HG02642 (cell line): ENCODE measurements around the gene DIAPH2.

Experiments used
- ATAC-seq: cut with Tn5 transposase; IDR thresholded peaks from one replicate; pipeline ENCODE4 v1.9.1; 2021; ENCODE audit warnings: mild to moderate bottlenecking; ENCODE audit not compliant: unreplicated experiment, poor library complexity

Gene DIAPH2

DNA sequence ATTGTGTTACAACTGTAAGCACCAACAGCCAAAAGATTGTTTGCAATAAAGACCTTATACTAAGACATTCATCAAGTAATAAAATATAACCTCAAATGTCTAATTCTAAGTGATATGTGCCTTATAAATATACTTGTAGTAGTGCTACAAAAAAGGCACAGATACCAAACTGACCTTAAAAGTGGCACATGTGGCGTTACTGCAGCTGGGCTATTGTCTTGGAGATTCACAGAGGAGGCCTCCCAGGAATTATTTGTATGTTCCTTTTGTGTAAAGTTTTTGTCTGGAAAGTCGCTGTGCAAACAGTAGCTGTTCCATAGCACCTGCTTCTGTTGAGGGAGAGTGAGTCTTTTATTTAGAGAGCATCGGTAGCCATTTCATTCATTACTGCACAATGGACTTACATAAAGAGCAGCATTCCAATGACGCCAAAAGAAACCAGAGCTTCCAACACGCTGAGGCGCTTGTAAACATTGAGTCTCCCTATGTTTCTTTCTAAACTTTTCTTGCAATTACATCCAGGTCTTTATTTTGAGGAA is 342.8 kb downstream of the DIAPH2 start:
- no peak for ATAC-seq

DNA sequence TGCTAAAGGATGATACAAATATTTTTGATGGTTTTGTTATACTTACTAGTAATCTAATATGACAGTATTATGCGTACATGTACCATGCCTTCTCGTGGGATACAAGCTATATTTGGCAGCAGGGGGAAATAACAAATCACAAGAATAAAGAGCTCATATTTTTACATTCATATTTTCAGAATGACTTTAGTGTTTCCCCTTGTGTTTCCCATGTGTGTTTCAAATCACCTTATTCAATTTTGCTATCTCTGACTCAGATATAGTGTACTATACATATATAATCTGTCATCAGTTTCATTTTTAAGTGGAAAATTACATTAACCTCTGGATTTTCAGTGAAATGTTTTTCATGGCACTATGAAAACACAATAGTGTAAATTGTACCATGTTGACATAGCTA is 345.8 kb downstream of the DIAPH2 start:
- no peak for ATAC-seq

DNA sequence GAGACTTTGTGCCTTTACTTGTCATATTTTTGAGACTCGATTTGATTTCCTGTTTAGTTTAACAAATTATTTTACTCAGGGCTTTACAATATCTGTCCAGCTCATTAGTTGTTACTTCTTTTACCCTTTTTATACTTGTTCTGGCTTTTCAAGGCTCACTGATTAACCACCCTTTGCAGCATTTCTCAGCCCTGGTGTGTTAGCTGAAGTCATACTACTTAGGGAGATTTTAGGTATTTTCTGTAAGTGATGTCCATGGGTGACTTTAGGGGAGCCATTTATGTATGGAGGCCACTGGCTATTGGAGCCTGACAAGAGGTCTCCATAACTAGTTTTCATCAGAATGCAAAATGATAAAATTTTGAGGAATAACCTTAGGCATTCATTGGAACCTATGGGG is 346.3 kb downstream of the DIAPH2 start:
- no peak for ATAC-seq

DNA sequence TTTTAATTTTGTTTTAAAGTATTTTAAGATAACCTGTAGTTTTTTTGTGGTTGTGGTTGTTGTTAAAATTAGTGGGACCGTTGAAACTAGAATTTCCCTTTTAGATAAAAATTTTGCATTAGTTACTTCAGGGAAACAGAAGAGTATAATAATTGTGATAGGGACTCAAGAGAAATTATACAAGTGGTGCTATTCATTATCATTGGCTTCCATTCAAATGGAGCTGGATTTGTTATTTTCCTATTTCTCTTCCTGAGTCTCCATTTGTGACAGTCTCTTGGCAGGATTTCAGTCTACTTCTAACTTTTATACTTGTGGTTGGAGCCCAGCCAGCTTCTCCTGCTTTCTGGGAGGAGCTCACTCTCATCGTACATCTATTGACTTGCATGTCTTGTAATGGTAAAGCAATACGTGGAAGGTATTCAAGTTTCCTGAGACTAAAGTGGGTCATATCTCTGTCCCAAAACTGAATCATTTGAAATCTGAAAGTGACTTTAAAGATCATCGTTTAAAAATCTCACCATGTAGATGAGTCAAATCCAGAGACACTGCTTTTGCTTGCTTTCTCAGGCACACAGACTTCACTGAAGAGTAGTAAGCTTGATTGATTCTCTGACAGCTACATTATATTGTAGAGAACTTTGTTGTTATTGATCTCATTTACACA is 354.9 kb downstream of the DIAPH2 start:
- peak; percentile 94 for ATAC-seq

DNA sequence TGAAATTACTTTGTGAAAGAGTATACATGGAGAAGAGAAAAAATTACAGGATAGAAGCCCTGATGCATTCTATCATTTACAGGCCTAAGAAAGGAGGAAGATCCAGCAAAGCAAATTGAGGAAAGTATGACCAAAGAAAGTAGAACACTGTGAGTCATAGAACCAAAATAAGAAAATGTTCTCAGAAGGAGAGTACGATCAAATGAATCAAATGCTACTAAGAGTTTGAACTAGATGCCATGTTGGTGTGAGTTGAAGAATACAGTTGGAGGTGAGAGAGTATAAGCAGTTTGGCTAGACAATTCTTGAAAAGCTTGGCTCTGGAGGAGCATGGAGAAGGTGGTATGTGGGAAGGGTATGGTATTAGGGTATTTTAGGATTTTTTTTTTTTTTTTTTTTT is 360.8 kb downstream of the DIAPH2 start:
- no peak for ATAC-seq

DNA sequence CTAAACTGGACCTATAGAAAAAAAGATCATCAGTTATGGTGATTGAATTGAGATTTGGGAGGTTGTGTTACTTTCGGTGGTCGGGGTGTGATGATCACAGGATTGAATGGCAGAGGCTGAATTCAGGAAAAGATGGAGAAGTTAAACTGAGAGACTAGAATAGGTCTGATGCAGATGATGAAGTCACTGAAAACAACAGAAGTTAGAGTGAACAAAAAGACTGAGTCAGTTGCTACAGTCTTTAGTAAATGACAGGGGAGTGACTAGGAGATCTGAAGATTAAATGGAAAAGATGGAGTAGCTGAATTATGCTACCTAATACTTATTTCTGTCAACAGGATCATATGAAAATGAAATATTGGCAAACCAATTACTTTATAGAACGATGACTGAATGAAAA is 362.2 kb downstream of the DIAPH2 start:
- no peak for ATAC-seq

DNA sequence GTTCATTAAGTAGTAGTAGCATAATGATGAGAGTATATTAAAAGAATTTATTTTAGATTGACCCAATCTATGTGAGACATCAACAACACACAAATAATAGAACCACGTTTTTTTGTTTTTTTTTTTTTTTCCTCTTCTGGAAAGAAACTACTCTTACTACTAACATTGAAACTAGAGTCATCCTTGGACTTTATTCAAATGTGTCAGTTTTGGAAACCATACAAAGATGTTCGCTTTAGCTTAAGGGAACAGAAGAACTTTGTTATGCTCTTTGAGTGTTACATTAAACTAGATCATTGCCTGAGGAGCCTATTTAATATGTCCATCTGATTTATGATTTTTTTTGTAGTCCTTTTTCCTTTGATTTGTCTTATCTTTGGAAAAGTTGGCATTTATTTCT is 365.8 kb downstream of the DIAPH2 start:
- ATAC-seq = no peak

DNA sequence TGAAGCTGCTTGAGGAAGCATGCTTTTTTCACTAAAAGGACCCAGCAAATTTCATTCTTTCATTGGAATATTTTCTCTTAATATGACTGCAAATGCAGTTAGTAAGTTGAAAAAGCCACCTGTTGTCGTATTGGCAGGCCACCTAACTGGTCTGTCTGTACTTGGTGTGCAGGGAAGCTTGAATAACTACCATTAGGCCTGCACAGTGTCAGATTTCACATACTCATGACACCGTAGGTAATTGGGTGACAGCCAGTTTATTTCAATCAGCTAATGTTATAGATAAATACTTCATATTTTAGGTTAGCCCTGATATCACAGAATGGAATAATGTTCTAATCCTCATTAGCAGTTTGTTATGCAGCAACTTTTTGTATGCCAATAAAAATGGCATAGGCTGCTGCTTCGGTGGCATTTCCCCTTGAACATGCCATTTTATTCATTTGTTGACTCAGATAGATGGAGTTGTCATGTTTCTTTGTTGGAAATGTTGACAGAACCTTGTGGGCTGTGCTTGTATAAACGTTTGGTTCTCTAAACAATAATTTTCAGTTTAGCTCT is 372.8 kb downstream of the DIAPH2 start:
- no peak for ATAC-seq

DNA sequence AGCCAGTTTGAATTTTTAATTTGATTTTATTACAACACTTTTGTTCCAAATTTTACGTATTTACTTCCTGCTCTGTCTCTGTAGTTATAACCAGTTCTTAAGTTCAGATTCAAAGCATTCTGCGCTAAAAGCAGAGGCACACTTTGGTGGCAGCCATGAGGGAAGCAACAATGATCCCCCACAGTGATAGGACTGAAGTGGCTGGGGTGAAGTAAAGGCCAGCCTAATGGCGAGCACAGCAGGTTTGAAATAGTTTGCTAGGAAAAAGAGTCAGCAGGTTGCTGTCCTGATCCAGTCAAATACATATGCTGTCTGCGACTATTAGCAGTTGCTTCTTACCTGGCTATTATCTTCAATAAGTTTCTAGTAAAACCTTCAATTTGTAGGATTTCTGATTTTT is 375.4 kb downstream of the DIAPH2 start:
- ATAC-seq = no peak

DNA sequence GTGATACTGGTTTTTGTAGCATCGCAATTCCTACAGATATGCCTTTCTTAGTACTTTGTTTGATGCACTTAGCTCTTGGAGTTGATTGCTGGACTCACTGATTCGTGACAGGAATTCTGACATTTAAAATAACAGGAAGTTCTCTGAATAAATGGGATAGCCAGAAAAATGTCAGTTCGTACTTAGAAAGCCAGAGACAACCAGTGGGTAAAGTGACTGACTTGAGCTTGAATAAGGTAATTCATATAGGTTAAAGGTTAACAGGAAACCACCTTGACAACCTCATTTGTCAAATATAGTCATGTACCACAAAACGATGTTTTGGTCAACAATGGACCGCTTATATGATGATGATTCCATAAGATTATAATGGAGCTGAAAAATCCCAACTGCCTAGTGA is 380.4 kb downstream of the DIAPH2 start:
- no peak for ATAC-seq

DNA sequence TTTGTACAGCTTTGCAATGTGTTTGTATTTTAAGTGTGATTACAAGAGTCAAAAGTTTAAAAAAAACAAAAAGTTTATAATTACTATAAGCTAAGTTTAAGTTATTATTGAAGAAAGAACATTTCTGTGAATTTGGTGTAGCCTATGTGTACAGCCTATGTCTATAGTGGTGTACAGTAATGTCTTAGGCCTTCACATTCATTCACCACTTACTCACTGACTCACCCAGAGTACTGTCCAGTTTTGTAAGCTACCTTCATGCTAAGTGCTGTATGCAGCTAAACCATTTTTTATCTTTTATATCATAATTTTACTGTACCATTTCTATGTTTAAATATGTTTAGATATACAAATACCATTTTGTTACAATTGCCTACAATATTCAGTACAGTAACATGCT is 381.3 kb downstream of the DIAPH2 start:
- ATAC-seq = no peak

DNA sequence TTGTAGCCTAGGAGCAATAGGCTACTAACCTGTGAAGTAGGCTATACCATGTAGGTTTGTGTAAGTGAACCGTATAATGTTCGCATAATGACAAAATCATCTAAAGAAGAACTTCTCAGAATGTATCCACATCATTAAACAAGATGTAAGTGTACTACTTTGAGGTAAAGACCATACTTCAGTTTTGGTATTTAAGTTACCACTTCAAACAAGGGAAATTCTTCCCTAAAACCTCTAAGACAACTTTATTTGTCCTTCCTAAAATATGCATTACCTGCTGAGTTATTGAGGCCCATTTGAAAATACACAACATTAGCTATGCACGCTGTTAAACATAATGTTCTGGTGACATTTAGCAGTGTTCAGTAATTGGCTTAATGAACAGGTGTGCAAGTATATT is 381.7 kb downstream of the DIAPH2 start:
- no peak for ATAC-seq

DNA sequence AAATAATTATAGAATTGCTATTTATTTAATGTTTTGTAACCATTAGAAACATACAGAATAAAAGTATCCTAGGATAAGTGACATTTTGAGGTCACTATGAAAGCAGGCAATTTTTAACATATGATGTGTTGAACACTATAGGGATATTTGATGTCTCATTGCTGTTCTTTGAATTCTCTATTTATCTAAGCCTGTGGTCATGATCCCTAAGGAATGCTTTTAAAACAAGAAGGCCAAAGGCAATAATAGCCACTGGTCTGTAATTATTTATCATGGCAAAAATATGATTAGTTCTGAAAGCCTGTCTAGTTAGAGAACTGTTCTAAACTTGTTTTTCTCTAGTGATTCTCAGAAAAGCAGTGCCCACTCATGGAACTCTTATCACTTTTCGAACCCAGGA is 385.7 kb downstream of the DIAPH2 start:
- no peak for ATAC-seq

DNA sequence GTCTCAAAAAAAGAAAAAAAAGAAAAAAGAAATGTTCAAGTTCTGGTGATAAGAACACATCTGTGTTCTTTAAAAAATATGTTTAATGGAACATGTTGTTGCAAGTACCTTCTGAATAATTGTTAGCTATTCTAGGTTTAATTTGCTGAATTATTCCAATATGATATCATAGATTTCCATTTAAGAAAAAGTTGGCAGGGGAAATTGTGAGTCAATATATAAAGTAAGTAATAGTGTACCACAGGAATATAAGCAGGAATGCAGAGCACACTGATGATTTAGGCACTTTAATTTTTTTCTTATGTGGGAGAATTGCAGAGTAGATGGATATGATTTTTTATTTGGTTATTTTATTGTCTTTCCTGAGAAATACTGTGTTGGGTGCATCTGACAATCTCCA is 389.8 kb downstream of the DIAPH2 start:
- ATAC-seq = no peak

DNA sequence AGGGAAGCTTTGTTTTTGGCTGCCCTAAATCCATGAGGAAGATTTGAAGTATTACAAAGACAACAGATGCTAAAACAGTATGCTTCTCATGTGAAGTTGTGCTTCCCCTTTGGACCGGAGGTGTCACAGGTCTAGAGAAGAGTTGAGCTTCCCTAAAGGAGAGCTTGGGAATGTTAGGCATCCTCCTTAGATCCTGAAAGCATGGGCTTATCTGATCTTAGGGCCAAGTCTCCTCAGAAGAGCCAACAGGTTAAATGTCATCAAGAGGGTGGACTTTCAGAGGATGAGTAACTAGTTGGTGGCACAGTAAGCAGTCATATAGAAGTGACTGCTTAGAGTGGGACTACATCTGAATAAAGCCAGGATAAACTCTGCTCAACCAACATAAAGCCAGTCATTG is 404.5 kb downstream of the DIAPH2 start:
- ATAC-seq = no peak

DNA sequence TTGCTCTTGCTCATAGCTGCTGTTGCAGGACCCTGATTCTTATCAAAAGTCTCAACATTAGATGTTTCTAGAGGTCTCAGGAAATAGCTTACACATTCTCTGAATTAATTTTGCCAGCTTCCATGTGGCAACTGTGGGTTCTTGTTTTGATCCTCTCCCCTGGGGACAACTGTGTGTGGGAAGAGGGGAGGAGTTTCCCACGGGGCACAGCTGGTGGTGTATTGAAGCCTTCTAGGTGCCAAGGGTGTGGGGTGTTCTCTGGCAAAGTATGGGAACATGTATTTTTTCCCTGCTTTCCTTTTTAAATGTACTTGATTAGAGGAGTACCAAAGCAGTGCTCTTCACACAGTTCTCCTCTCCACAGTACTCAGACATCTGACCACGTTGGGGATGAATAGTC is 411.7 kb downstream of the DIAPH2 start:
- ATAC-seq = no peak

DNA sequence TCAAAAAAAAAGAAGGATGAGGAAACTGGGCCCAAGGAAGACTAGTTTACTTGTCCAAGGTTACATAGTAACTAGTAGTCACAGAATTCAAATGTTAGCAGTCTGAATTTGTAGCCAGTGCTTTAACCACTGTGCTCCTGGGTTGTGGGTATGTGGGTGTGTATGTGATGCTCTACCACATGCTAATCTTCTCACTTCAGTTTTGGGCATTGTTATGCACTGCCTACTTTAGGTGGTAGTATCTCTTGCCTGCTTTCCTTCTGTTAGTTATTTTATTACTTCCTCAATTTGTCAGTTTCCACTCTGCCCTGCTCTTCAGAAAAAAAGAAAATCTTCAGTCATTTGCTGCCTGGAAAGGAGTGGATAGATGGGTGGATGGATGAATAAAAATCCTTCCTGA is 418.3 kb downstream of the DIAPH2 start:
- no peak for ATAC-seq

DNA sequence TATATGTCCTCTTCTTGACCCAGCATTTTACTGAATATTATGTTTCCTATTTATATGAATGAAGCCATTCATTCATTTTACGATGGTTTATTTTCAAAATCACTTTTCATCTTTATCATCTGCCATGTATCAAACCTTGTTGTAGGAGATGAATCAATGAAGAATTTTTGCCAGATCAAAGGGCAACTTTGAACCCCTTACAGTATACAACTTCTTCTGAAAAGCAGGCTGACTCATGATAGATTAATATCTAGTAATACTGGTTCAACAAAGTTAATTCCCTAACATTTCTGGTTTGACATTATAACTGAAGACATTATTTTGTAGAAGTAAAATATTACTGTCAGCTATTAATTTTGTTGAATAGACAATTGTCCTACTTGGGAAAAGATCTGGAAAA is 425.1 kb downstream of the DIAPH2 start:
- ATAC-seq = no peak

DNA sequence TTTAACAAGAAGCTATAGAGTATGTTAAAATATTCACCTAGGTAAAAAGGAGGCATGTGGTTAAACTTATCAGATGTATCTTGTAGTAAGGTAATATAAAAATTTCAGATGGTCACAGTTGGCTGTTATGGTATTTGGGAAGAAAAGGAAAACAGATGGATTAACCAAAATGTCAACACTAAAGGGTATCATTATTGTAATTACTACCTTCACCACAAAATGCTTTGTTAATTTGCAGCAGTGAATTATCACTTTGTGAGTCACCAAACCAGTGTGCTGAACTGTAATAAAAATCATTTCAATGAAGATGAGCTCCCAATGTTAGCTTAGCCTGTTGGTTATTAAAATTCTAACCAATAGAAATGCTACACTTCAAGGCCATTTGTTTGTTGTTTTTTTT is 432.9 kb downstream of the DIAPH2 start:
- ATAC-seq = no peak

DNA sequence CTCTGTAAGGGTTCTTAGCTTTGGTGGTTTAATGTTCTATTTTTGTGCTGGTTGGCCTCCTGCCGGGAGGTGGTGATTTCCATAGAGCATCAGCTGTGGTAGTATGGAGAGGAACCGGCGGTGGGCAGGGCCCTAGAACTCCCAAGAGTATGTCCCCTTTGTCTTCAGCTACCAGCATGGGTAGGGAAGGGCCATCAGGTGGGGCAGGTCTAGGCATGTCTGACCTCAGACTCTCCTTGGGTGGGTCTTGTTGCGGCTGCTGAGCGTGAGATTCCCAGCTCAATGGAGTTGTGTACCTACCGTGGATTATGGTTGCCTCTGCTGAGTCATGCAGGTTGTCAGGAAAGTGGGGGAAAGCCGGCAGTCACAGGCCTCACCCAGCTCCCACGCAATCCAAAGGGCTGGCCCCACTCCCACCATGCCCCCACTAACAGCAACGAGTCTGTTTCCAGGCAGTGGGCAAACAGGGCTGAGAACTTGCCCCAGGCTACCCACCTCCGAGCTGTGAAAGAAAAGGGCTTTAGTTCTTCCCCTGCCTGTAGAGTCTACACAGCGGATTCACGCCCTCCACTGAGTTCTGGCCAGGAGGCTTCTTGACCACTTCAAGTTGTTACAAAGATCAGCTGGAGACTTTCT is 434.9 kb downstream of the DIAPH2 start:
- no peak for ATAC-seq

DNA sequence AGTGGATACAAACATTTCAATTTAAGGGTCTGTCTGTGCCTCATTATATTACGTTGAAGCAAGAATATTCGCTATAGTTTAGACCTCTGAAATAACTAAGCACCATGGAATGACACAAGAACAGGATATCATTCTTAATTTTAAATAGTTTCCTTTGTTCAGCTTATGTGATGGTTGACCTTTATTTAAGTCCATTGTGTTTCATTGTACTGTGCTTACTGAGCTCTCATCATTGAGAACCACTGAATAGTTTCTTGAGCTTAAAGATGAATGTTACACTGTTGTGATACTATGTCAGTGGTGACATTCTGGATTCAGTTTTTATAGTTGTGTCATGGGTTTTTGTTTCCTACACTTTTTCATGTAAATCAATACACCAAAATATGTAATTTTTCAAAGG is 438.4 kb downstream of the DIAPH2 start:
- no peak for ATAC-seq

DNA sequence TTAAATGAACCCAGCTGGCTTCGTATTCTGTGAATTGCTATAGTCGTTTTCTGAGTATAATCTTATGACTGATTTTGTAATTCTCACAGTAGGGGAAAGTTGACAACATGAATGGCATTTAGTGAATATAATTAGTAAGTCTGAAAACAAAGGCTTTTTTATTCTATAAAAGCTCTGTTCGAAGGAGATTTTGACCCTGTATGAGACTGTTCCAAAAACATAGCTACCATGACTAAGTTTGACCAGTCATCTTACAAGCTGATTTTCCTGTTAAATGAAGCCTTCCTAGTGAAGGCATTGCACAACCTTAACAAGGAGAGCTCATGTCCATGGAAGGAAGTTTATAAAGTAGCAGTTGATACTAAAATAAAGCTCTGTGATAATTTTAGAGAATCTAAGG is 441.4 kb downstream of the DIAPH2 start:
- ATAC-seq = no peak
